ENCODE results near the gene AS3MT. TPM values are rescaled to one million over a fixed set of nuclear protein-coding genes. Genes with fewer than 3 reads are reported as not detected.
A peak's percentile ranks its signal among the peaks of the same experiment; 100 is the strongest.
"Not testable (repeated sequence)": the region's sequence is repeated elsewhere in the genome, so short reads cannot be mapped to it uniquely, and the experiment has no call there.

The AS3MT gene
- total RNA-seq, result 1 to 10 TPM; 1.1 to 1.3 TPM

DNA sequence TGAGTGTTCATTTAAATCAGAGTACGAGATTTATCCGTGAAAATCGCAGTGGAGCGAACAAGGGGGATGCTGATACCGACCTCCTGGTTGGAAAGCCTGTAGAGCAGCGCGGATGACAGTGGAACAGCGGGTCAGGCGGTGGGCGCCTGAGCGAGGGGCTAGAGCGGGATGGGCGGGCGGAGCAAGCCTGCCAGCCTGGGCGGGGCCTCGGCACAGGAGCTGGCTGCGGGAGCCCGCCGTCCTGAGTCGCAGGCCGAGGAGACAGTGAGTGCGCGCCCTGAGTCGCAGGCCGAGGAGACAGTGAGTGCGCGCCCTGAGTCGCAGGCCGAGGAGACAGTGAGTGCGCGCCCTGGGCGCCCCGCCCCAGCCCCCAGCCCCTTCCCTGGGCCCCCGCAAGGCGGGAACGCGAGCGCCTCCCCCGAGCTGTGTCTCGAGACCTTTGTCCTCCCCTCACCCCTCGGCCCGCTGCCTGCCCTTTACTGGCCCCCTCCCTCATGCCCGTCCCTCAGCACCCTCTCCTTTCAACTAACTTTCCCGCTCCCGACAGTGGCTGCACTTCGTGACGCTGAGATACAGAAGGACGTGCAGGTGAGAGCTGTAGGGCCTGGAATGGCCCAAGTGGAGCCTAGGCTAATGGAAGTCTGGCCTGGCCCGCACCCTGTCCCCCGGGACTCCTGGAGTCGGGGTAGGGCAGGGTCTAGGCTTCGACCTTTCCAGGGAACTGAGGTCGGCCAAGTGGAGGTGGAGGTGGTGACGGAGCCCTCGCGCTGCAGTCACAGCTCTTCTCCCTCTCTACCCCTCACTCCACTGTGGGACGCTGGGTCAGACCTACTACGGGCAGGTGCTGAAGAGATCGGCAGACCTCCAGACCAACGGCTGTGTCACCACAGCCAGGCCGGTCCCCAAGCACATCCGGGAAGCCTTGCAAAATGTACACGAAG lies at the start of gene AS3MT:
TSS of gene AS3MT (plus strand) at position 213 of the 941 bp plus-strand sequence. CDS start at position 336, 123 bp downstream.
- ATAC-seq (ENCODE audit: low read depth) (peak; percentile 91), DNase-seq (peak; percentile 56)
- POLR2A ChIA-PET, result no interaction called here
- Mint-ChIP-seq H3K9me3 (no peaks in the 10 kb centered on the region), H3K4me3 (peak within 1 kb of the TSS; percentile 82), H3K27me3 (peaks cover 25% of the 10 kb centered on the region), H3K4me1 (peaks cover 13% of the 10 kb centered on the region), H3K36me3 (no peaks in the 10 kb centered on the region), H3K27ac (peak within 1 kb of the TSS; percentile 20)

- H3K27me3 Mint-ChIP-seq; H3K4me1 Mint-ChIP-seq; H3K36me3 Mint-ChIP-seq; H3K27ac Mint-ChIP-seq; H3K9me3 Mint-ChIP-seq; ATAC-seq (ENCODE audit: low read depth); POLR2A ChIA-PET; DNase-seq; H3K4me3 Mint-ChIP-seq: not testable (repeated sequence)
These were observed 49.3 kb upstream of the AS3MT start for GRCh38 chr10:102820008-102820407.

GRCh38 chr10:102822222-102822621 lies 47.0 kb upstream of the AS3MT start:
- peaks cover under 1% of the 10 kb centered on the region for H3K36me3 Mint-ChIP-seq
- no peak overlapping the region for H3K27ac Mint-ChIP-seq
- ATAC-seq (ENCODE audit: low read depth), result no peak
- no peaks in the 10 kb centered on the region for H3K9me3 Mint-ChIP-seq
- H3K4me1 Mint-ChIP-seq, result peaks cover 1% of the 10 kb centered on the region
- no peak overlapping the region for H3K4me3 Mint-ChIP-seq
- H3K27me3 Mint-ChIP-seq, result peaks cover 2% of the 10 kb centered on the region
- DNase-seq, result no peak
- POLR2A ChIA-PET, result no interaction called here

GRCh38 chr10:102824664-102825063 lies 44.6 kb upstream of the AS3MT start:
- POLR2A ChIA-PET, result no interaction called here
- H3K27me3 Mint-ChIP-seq, result peaks cover 2% of the 10 kb centered on the region
- no peak overlapping the region for H3K27ac Mint-ChIP-seq
- ATAC-seq (ENCODE audit: low read depth), result no peak
- no peak overlapping the region for H3K4me3 Mint-ChIP-seq
- no peaks in the 10 kb centered on the region for H3K4me1 Mint-ChIP-seq
- DNase-seq, result no peak
- H3K9me3 Mint-ChIP-seq, result no peaks in the 10 kb centered on the region
- no peaks in the 10 kb centered on the region for H3K36me3 Mint-ChIP-seq

GRCh38 chr10:102826148-102826796 lies 43.0 kb upstream of the AS3MT start:
- H3K4me1 Mint-ChIP-seq, result no peaks in the 10 kb centered on the region
- ATAC-seq (ENCODE audit: low read depth) (no peak), DNase-seq (no peak)
- H3K4me3 Mint-ChIP-seq, result no peak overlapping the region
- POLR2A ChIA-PET, result interaction anchor here (0.7 kb wide), 1 partner anchor 194 kb away, joined by 3 read pairs; no protein-coding TSS in a partner anchor
- H3K27me3 Mint-ChIP-seq, result peaks cover 2% of the 10 kb centered on the region
- no peak overlapping the region for H3K27ac Mint-ChIP-seq
- H3K9me3 Mint-ChIP-seq, result no peaks in the 10 kb centered on the region
- H3K36me3 Mint-ChIP-seq, result no peaks in the 10 kb centered on the region

GRCh38 chr10:102827597-102827975 lies 41.7 kb upstream of the AS3MT start:
- peaks cover 2% of the 10 kb centered on the region for H3K27me3 Mint-ChIP-seq
- H3K27ac Mint-ChIP-seq, result no peak overlapping the region
- H3K4me1 Mint-ChIP-seq, result no peaks in the 10 kb centered on the region
- POLR2A ChIA-PET, result interaction anchor here (0.7 kb wide), 1 partner anchor 615 kb away, joined by 3 read pairs; no protein-coding TSS in a partner anchor
- no peak overlapping the region for H3K4me3 Mint-ChIP-seq
- DNase-seq (no peak), ATAC-seq (ENCODE audit: low read depth) (no peak)
- no peaks in the 10 kb centered on the region for H3K36me3 Mint-ChIP-seq
- H3K9me3 Mint-ChIP-seq, result no peaks in the 10 kb centered on the region

- Mint-ChIP-seq H3K27ac (no peak overlapping the region), H3K4me1 (no peaks in the 10 kb centered on the region), H3K36me3 (no peaks in the 10 kb centered on the region), H3K9me3 (no peaks in the 10 kb centered on the region), H3K27me3 (peaks cover 3% of the 10 kb centered on the region), H3K4me3 (no peak overlapping the region)
- POLR2A ChIA-PET, result no interaction called here
- ATAC-seq (ENCODE audit: low read depth) (no peak), DNase-seq (no peak)
These were observed 37.8 kb upstream of the AS3MT start for GRCh38 chr10:102831322-102832071.

DNA sequence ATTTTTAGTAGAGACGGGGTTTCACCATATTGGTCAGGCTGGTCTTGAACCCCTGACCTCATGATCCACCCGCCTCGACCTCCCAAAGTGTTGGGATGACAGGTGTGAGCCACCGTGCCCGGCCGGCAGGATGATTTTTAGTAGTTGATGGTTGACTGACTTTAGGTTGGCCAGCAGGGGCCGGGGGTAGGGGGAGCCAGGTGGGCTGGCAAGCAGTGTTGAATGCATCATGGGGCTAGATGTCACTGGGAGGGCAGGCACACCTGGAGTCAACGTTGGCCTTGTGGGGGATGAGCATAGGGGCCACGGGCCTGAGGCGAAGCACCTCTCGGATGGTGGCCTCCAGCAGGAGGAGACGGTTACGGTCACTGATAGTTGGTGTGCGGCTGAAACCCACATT lies 37.0 kb upstream of the AS3MT start:
- ATAC-seq (ENCODE audit: low read depth), result no peak
- Mint-ChIP-seq H3K9me3 (no peaks in the 10 kb centered on the region), H3K27me3 (peaks cover 1% of the 10 kb centered on the region), H3K4me1 (no peaks in the 10 kb centered on the region), H3K4me3 (no peak overlapping the region), H3K27ac (no peak overlapping the region), H3K36me3 (no peaks in the 10 kb centered on the region)
- POLR2A ChIA-PET, result no interaction called here
- no peak for DNase-seq

- peaks cover under 1% of the 10 kb centered on the region for H3K9me3 Mint-ChIP-seq
- no peak for ATAC-seq (ENCODE audit: low read depth)
- DNase-seq, result no peak
- H3K36me3 Mint-ChIP-seq, result no peaks in the 10 kb centered on the region
- H3K27ac Mint-ChIP-seq, result no peak overlapping the region
- peaks cover 4% of the 10 kb centered on the region for H3K27me3 Mint-ChIP-seq
- H3K4me1 Mint-ChIP-seq, result no peaks in the 10 kb centered on the region
- H3K4me3 Mint-ChIP-seq, result no peak overlapping the region
- POLR2A ChIA-PET, result no interaction called here
These were observed 36.3 kb upstream of the AS3MT start for GRCh38 chr10:102832987-102833386.

- Mint-ChIP-seq H3K36me3 (peaks cover 1% of the 10 kb centered on the region), H3K9me3 (peaks cover 6% of the 10 kb centered on the region), H3K4me3 (no peak overlapping the region)
These were observed 35.1 kb upstream of the AS3MT start for GRCh38 chr10:102834143-102834542.

GRCh38 chr10:102835007-102835482 lies 34.2 kb upstream of the AS3MT start:
- Mint-ChIP-seq H3K27me3 (peaks cover 11% of the 10 kb centered on the region), H3K9me3 (peaks cover 6% of the 10 kb centered on the region), H3K4me3 (no peak overlapping the region), H3K27ac (no peak overlapping the region), H3K36me3 (peaks cover 1% of the 10 kb centered on the region), H3K4me1 (no peaks in the 10 kb centered on the region)
- ATAC-seq (ENCODE audit: low read depth) (peak; percentile 95), DNase-seq (peak; percentile 73)
- POLR2A ChIA-PET, result interaction anchor here (0.7 kb wide), 1 partner anchor 32 kb away, joined by 4 read pairs; no protein-coding TSS in a partner anchor

More at GRCh38 chr10:102834143-102834542, 35.1 kb upstream of the AS3MT start:
- Mint-ChIP-seq H3K27me3 (peaks cover 11% of the 10 kb centered on the region), H3K4me1 (no peaks in the 10 kb centered on the region), H3K27ac (no peak overlapping the region)
- no peak for ATAC-seq (ENCODE audit: low read depth)
- no peak for DNase-seq
- POLR2A ChIA-PET, result no interaction called here

- ATAC-seq (ENCODE audit: low read depth) (no peak), DNase-seq (no peak)
- peaks cover 20% of the 10 kb centered on the region for H3K27me3 Mint-ChIP-seq
- no peak within 1 kb of the TSS for H3K27ac Mint-ChIP-seq
- peaks cover 6% of the 10 kb centered on the region for H3K9me3 Mint-ChIP-seq
- POLR2A ChIA-PET, result no interaction called here
- H3K36me3 Mint-ChIP-seq, result peaks cover 1% of the 10 kb centered on the region
- no peak within 1 kb of the TSS for H3K4me3 Mint-ChIP-seq
- no peaks in the 10 kb centered on the region for H3K4me1 Mint-ChIP-seq
These were observed 32.0 kb upstream of the AS3MT start, which contains the start of gene CYP17A1 for GRCh38 chr10:102837230-102837721. TSS of gene CYP17A1 (minus strand) at chr10:102837413. CDS start at chr10:102837361, 52 bp downstream.

All from activated naive CD8-positive, alpha-beta T cell treated with anti-CD3 and anti-CD28 coated beads, Interleukin-2, amount 10 ng/mL, durations not matched to agents 7 days and 5 days (primary cell).